Measurements from ENCODE around the gene PKP2. TPM values are rescaled to one million over a fixed set of nuclear protein-coding genes. Genes with fewer than 3 reads are reported as not detected.

Gene PKP2
- total RNA-seq, 4 donors from 2014 or later, result 0.62 to 3.3 (median 1.2) TPM

DNA sequence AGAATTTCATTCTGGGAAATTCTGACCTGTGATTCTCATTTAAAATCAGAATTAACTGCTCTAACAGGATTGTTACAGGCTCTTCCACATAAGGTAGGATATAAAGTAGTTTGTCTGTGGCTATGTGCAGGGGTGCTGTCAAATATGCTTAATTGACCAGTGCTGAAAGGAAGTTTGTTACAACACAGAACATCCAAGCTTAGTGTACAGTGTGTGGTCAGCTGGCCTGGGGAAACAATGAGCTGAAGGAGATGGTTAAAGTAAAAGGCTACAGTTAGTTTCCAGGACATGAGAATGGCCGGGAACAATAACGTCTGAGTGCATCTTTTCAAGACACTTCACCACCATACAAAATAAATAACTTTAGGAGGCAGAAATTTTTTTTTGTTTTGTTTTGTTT lies 68.0 kb downstream of the PKP2 start:
- H3K4me1 ChIP-seq, result no peaks in the 10 kb centered on the region
- 58 to 63% methylated on average over 2 of the region's 2 CpGs for WGBS, 2 donors (ENCODE audit: low coverage in 1 of 2)
- no peak for ATAC-seq
- no peaks in the 10 kb centered on the region for H3K9me3 ChIP-seq
- H3K36me3 ChIP-seq, result no peaks in the 10 kb centered on the region
- H3K4me3 ChIP-seq, result no peak overlapping the region
- TF ChIP-seq, protein P1, sequence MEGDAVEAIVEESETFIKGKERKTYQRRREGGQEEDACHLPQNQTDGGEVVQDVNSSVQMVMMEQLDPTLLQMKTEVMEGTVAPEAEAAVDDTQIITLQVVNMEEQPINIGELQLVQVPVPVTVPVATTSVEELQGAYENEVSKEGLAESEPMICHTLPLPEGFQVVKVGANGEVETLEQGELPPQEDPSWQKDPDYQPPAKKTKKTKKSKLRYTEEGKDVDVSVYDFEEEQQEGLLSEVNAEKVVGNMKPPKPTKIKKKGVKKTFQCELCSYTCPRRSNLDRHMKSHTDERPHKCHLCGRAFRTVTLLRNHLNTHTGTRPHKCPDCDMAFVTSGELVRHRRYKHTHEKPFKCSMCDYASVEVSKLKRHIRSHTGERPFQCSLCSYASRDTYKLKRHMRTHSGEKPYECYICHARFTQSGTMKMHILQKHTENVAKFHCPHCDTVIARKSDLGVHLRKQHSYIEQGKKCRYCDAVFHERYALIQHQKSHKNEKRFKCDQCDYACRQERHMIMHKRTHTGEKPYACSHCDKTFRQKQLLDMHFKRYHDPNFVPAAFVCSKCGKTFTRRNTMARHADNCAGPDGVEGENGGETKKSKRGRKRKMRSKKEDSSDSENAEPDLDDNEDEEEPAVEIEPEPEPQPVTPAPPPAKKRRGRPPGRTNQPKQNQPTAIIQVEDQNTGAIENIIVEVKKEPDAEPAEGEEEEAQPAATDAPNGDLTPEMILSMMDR (IDR thresholded peaks at IDR 0.05), result no peak
- no peak for TF ChIP-seq EP300 (IDR thresholded peaks at IDR 0.05)
- TF ChIP-seq POLR2A (IDR thresholded peaks at IDR 0.05), result no peak
- no peak for TF ChIP-seq POLR2AphosphoS5 (IDR thresholded peaks at IDR 0.05)
- no peak overlapping the region for H3K27ac ChIP-seq
- peaks cover 4% of the 10 kb centered on the region for H3K27me3 ChIP-seq

DNA sequence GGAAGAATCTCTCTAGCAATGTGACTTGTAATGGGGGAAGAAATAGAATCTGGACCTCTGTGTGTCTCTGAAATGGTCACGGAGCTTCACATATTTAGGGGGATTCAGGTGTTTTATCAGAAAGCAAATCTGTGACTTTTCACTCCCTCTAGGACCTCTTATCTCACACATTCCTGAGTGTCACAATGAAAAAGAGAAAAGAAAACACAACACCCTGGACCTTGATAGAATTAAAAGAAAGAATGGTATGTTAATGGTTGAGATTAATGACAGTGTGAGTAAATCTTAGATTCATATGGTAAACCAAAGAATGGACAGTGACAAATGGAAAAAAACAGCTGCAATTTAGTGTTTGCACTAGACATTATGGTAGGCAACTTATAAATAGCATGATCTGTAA lies 68.5 kb downstream of the PKP2 start:
- ATAC-seq, result no peak

DNA sequence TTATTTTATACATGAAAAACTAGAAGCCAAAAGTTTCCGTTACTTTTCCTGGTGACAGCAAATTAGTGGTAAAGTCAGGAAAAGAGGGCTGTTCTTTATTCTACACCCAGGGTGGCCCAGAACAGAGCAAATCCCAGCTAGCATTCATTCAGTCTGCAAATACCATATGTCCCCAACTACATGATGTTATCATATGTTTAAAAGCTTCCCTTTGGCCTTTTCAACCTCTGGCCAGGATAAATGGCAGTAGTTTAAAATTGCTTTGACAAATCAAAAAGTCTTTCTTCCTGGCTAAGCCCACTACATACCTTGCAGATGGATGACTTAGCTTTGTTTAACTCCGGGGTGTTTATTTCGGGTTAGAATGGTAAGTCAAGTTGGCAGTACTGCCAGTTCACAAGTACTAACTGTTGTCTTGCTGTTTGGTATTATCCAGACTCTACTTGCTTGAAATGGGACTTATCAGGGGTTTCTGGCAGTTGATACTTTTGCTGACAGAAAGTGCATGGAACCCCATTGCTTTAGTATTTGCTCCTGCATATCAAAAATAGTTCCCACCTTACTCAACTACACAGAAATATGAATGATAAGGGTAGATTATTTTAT lies 69.7 kb downstream of the PKP2 start:
- Histone ChIP-seq H3K4me1 (no peaks in the 10 kb centered on the region), H3K27ac (no peak overlapping the region), H3K36me3 (no peaks in the 10 kb centered on the region), H3K9me3 (no peaks in the 10 kb centered on the region), H3K4me3 (no peak overlapping the region), H3K27me3 (peaks cover 4% of the 10 kb centered on the region)
- TF ChIP-seq, protein P1 (IDR thresholded peaks at IDR 0.05), result no peak
- no peak for TF ChIP-seq POLR2A (IDR thresholded peaks at IDR 0.05)
- TF ChIP-seq POLR2AphosphoS5 (IDR thresholded peaks at IDR 0.05), result no peak
- TF ChIP-seq EP300 (IDR thresholded peaks at IDR 0.05), result no peak
- ATAC-seq, result no peak
- WGBS, 2 donors (ENCODE audit: low coverage in 1 of 2), result 14 to 41% methylated on average over 2 to 3 of the region's 3 CpGs

More for the DNA sequence above, 68.5 kb downstream of the PKP2 start:
- Histone ChIP-seq H3K4me1 (no peaks in the 10 kb centered on the region), H3K9me3 (no peaks in the 10 kb centered on the region), H3K36me3 (no peaks in the 10 kb centered on the region), H3K27ac (no peak overlapping the region), H3K27me3 (peaks cover 4% of the 10 kb centered on the region), H3K4me3 (no peak overlapping the region)
- TF ChIP-seq POLR2A (IDR thresholded peaks at IDR 0.05) (no peak), EP300 (IDR thresholded peaks at IDR 0.05) (no peak), POLR2AphosphoS5 (IDR thresholded peaks at IDR 0.05) (no peak)
- TF ChIP-seq, protein P1 (IDR thresholded peaks at IDR 0.05), result no peak
- WGBS, 2 donors (ENCODE audit: low coverage in 1 of 2), result 50 to 63% methylated on average over 1 of the region's 1 CpG

DNA sequence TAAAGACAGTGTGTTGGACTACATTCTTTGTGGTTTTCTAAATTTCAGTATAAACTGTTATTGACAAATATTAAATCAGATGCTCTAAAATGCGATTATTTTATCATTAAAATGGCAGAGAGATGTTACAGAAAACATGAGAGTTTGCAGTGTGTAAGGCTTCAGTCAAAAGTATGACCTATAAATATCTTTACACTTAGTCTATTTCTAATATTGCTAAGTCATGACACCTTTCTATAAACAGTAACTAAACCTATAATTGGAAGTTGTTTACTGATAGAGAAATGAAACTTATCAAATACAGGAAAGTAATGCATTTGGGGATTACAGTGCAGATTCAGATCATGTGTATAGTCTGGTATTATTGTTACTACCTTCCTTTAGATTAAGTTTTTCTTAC lies 72.0 kb downstream of the PKP2 start:
- no peak overlapping the region for H3K27ac ChIP-seq
- no peaks in the 10 kb centered on the region for H3K9me3 ChIP-seq
- WGBS, 2 donors (ENCODE audit: low coverage in 1 of 2), result 82 to 88% methylated on average over 1 of the region's 1 CpG
- TF ChIP-seq, protein P1 (IDR thresholded peaks at IDR 0.05), result no peak
- TF ChIP-seq POLR2AphosphoS5 (IDR thresholded peaks at IDR 0.05) (no peak), POLR2A (IDR thresholded peaks at IDR 0.05) (no peak), EP300 (IDR thresholded peaks at IDR 0.05) (no peak)
- no peaks in the 10 kb centered on the region for H3K36me3 ChIP-seq
- no peak for ATAC-seq
- H3K4me1 ChIP-seq, result no peaks in the 10 kb centered on the region
- no peak overlapping the region for H3K4me3 ChIP-seq
- H3K27me3 ChIP-seq, result peaks cover 4% of the 10 kb centered on the region

DNA sequence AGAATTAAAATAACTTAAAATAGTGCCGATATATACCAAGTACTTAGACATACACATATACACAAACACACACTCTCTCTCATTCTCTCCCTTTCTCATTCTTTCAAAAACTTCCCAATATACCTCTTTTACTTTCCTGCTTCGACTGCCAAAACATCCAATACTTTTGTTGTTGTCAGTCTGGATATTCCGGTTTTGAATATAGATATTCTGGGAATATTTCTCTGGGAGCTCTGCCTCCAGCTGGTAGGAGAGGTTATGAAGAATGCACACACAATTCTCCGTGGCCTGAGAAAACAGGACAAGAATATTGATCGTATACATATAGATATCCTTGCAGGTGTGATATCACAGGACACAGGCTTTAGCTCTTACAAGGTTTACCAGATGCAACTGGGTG lies 74.2 kb downstream of the PKP2 start:
- Histone ChIP-seq H3K27ac (no peak overlapping the region), H3K36me3 (no peaks in the 10 kb centered on the region), H3K9me3 (no peaks in the 10 kb centered on the region), H3K4me3 (no peak overlapping the region), H3K4me1 (no peaks in the 10 kb centered on the region), H3K27me3 (peaks cover 7% of the 10 kb centered on the region)
- WGBS, 2 donors (ENCODE audit: low coverage in 1 of 2), result 54 to 80% methylated on average over 3 to 5 of the region's 5 CpGs
- TF ChIP-seq POLR2AphosphoS5 (IDR thresholded peaks at IDR 0.05) (no peak), EP300 (IDR thresholded peaks at IDR 0.05) (no peak)
- no peak for ATAC-seq
